Upper lobe of left lung (tissue), 4 donors: ENCODE data around the gene AKT2.

Source experiments
- POLR2A ChIP-seq, 4 donors: fragments of 450-650 bp; IDR thresholded peaks; one replicate each; pipeline ENCODE4 v1.5.1; 2016 to 2017; ENCODE audit warnings: antibody characterized with exemption in 4 of 4, mild to moderate bottlenecking in 2 of 4
- TF ChIP-seq, protein P1 (sequence below), 6 experiments: fragments of 450-650 bp in 4 of 6; fragments of 200-600 bp in 2 of 6; sonication (generic) in 2 of 6; IDR thresholded peaks; one replicate each; pipeline ENCODE4 v1.5.1; 2016 to 2019; ENCODE audit warnings: antibody characterized with exemption in 6 of 6

GRCh38 chr19:40223135-40223822 lies 61.9 kb downstream of the AKT2 start:
- TF ChIP-seq, protein P1, sequence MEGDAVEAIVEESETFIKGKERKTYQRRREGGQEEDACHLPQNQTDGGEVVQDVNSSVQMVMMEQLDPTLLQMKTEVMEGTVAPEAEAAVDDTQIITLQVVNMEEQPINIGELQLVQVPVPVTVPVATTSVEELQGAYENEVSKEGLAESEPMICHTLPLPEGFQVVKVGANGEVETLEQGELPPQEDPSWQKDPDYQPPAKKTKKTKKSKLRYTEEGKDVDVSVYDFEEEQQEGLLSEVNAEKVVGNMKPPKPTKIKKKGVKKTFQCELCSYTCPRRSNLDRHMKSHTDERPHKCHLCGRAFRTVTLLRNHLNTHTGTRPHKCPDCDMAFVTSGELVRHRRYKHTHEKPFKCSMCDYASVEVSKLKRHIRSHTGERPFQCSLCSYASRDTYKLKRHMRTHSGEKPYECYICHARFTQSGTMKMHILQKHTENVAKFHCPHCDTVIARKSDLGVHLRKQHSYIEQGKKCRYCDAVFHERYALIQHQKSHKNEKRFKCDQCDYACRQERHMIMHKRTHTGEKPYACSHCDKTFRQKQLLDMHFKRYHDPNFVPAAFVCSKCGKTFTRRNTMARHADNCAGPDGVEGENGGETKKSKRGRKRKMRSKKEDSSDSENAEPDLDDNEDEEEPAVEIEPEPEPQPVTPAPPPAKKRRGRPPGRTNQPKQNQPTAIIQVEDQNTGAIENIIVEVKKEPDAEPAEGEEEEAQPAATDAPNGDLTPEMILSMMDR (IDR thresholded peaks at IDR 0.05): peak in 1 of 6 experiments; percentile 2
- TF ChIP-seq POLR2A (IDR thresholded peaks at IDR 0.05): no peak
